ENCODE measurements around the gene OR51B4.
"Not testable (repeated sequence)": the region's sequence is repeated elsewhere in the genome, so short reads cannot be mapped to it uniquely, and the experiment has no call there.

The OR51B4 gene

GRCh38 chr11:5324197-5324596 is 22.5 kb upstream of the OR51B4 start, which contains the start of gene OR51B2:
Gene OR51B2, minus strand, starts transcription at chr11:5324297. Its CDS starts 0 bp downstream, at chr11:5324297.
- TF ChIP-seq CTCF (IDR thresholded peaks at IDR 0.05; ENCODE audit: insufficient read depth, low read length, poor library complexity, severe bottlenecking) (no peak), EZH2phosphoT487 (conservative IDR thresholded peaks at IDR 0.05; ENCODE audit: low read length) (no peak)
- no peaks in the 10 kb centered on the region for H3K9me2 ChIP-seq (replicated peaks; ENCODE audit: insufficient read depth, low read length)
- H3K4me3 ChIP-seq (ENCODE audit: insufficient read depth, low read length, poor library complexity, severe bottlenecking) = no peak within 1 kb of the TSS
- H3K36me3 ChIP-seq (ENCODE audit: low read length) = no peaks in the 10 kb centered on the region
- H3K4me2 ChIP-seq (ENCODE audit: low read depth, low read length, poor library complexity, severe bottlenecking) = no peak within 1 kb of the TSS
- H3F3A ChIP-seq (ENCODE audit: insufficient read depth) = no peaks in the 10 kb centered on the region
- no peaks in the 10 kb centered on the region for H4K20me1 ChIP-seq (ENCODE audit: low read depth, low read length)
- H3K27me3 ChIP-seq (ENCODE audit: low read length) = no peaks in the 10 kb centered on the region
- no peaks in the 10 kb centered on the region for H3K79me2 ChIP-seq (ENCODE audit: insufficient read depth, low read length)
- no peaks in the 10 kb centered on the region for H3K9me3 ChIP-seq (ENCODE audit: insufficient read depth, low read length)
- H3K9ac ChIP-seq (ENCODE audit: low read length) = no peak within 1 kb of the TSS
- no peak within 1 kb of the TSS for H2AFZ ChIP-seq (ENCODE audit: low read depth, low read length, severe bottlenecking)
- no peak within 1 kb of the TSS for H3K27ac ChIP-seq (ENCODE audit: low read depth, low read length)

- Histone ChIP-seq H3K27me3 (ENCODE audit: low read length) (no peaks in the 10 kb centered on the region), H3K4me2 (ENCODE audit: low read depth, low read length, poor library complexity, severe bottlenecking) (no peak overlapping the region), H3K9ac (ENCODE audit: low read length) (no peak overlapping the region), H3K9me3 (ENCODE audit: insufficient read depth, low read length) (no peaks in the 10 kb centered on the region), H3K36me3 (ENCODE audit: low read length) (no peaks in the 10 kb centered on the region), H3K79me2 (ENCODE audit: insufficient read depth, low read length) (no peaks in the 10 kb centered on the region), H4K20me1 (ENCODE audit: low read depth, low read length) (no peaks in the 10 kb centered on the region), H3F3A (ENCODE audit: insufficient read depth) (no peaks in the 10 kb centered on the region), H3K27ac (ENCODE audit: low read depth, low read length) (no peak overlapping the region), H3K4me3 (ENCODE audit: insufficient read depth, low read length, poor library complexity, severe bottlenecking) (no peak overlapping the region), H3K9me2 (replicated peaks; ENCODE audit: insufficient read depth, low read length) (no peaks in the 10 kb centered on the region), H2AFZ (ENCODE audit: low read depth, low read length, severe bottlenecking) (no peak overlapping the region)
- TF ChIP-seq EZH2phosphoT487 (conservative IDR thresholded peaks at IDR 0.05; ENCODE audit: low read length) (no peak), CTCF (IDR thresholded peaks at IDR 0.05; ENCODE audit: insufficient read depth, low read length, poor library complexity, severe bottlenecking) (no peak)
Observed at GRCh38 chr11:5317292-5317691, 15.5 kb upstream of the OR51B4 start.

GRCh38 chr11:5313326-5314023 is 11.7 kb upstream of the OR51B4 start:
- H3K79me2 ChIP-seq (ENCODE audit: insufficient read depth, low read length); H3K27me3 ChIP-seq (ENCODE audit: low read length); H3K9me2 ChIP-seq (replicated peaks; ENCODE audit: insufficient read depth, low read length); H3K36me3 ChIP-seq (ENCODE audit: low read length); H3K9ac ChIP-seq (ENCODE audit: low read length); H3K27ac ChIP-seq (ENCODE audit: low read depth, low read length); H3K9me3 ChIP-seq (ENCODE audit: insufficient read depth, low read length); H3K4me2 ChIP-seq (ENCODE audit: low read depth, low read length, poor library complexity, severe bottlenecking); H3F3A ChIP-seq (ENCODE audit: insufficient read depth); H4K20me1 ChIP-seq (ENCODE audit: low read depth, low read length); H2AFZ ChIP-seq (ENCODE audit: low read depth, low read length, severe bottlenecking); H3K4me3 ChIP-seq (ENCODE audit: insufficient read depth, low read length, poor library complexity, severe bottlenecking): not testable (repeated sequence)

GRCh38 chr11:5310423-5310822 is 8.7 kb upstream of the OR51B4 start:
- no peak overlapping the region for H3K4me2 ChIP-seq (ENCODE audit: low read depth, low read length, poor library complexity, severe bottlenecking)
- no peaks in the 10 kb centered on the region for H4K20me1 ChIP-seq (ENCODE audit: low read depth, low read length)
- no peaks in the 10 kb centered on the region for H3K9me2 ChIP-seq (replicated peaks; ENCODE audit: insufficient read depth, low read length)
- H3K4me3 ChIP-seq (ENCODE audit: insufficient read depth, low read length, poor library complexity, severe bottlenecking) = no peak overlapping the region
- no peaks in the 10 kb centered on the region for H3K27me3 ChIP-seq (ENCODE audit: low read length)
- no peaks in the 10 kb centered on the region for H3F3A ChIP-seq (ENCODE audit: insufficient read depth)
- no peaks in the 10 kb centered on the region for H3K79me2 ChIP-seq (ENCODE audit: insufficient read depth, low read length)
- H3K36me3 ChIP-seq (ENCODE audit: low read length) = no peaks in the 10 kb centered on the region
- H2AFZ ChIP-seq (ENCODE audit: low read depth, low read length, severe bottlenecking) = no peak overlapping the region
- no peak overlapping the region for H3K27ac ChIP-seq (ENCODE audit: low read depth, low read length)
- no peaks in the 10 kb centered on the region for H3K9me3 ChIP-seq (ENCODE audit: insufficient read depth, low read length)
- TF ChIP-seq EZH2phosphoT487 (conservative IDR thresholded peaks at IDR 0.05; ENCODE audit: low read length) = no peak
- TF ChIP-seq CTCF (IDR thresholded peaks at IDR 0.05; ENCODE audit: insufficient read depth, low read length, poor library complexity, severe bottlenecking) = no peak
- H3K9ac ChIP-seq (ENCODE audit: low read length) = no peak overlapping the region
